Middle frontal gyrus (tissue), 1 donor: ENCODE data around the gene PLXNC1.
A peak's percentile ranks its signal among the peaks of the same experiment; 100 is the strongest.

Experiments
- DNase-seq: peaks from one replicate; pipeline ENCODE4 v3.0.0-alpha.2; 2015; ENCODE audit warnings: low spot score; ENCODE audit errors: extremely low spot score

Gene PLXNC1

GRCh38 chr12:94133964-94134795, 14.2 kb upstream of the PLXNC1 start:
- no peak for DNase-seq

- DNase-seq: no peak
These were observed 12.5 kb upstream of the PLXNC1 start for GRCh38 chr12:94135896-94136295.

- DNase-seq: no peak
These were observed 8.6 kb upstream of the PLXNC1 start for GRCh38 chr12:94139816-94140215.

GRCh38 chr12:94140556-94140955, 7.8 kb upstream of the PLXNC1 start:
- no peak for DNase-seq

- DNase-seq: no peak
These were observed 7.2 kb upstream of the PLXNC1 start for GRCh38 chr12:94141004-94141764.

- no peak for DNase-seq
These were observed 6.5 kb upstream of the PLXNC1 start for GRCh38 chr12:94141892-94142291.

- DNase-seq: no peak
These were observed 4.9 kb upstream of the PLXNC1 start for GRCh38 chr12:94143438-94143837.

GRCh38 chr12:94143951-94144350, 4.4 kb upstream of the PLXNC1 start:
- no peak for DNase-seq

- DNase-seq: no peak
These were observed 3.6 kb upstream of the PLXNC1 start for GRCh38 chr12:94144781-94145180.

- no peak for DNase-seq
These were observed 3.0 kb upstream of the PLXNC1 start for GRCh38 chr12:94145191-94145983.

GRCh38 chr12:94146166-94146936, 2.0 kb upstream of the PLXNC1 start:
- DNase-seq: no peak

GRCh38 chr12:94147387-94147990, 888 bp upstream of the PLXNC1 start:
- DNase-seq: no peak

- DNase-seq: peak; percentile 53
These were observed 352 bp downstream of the PLXNC1 start for GRCh38 chr12:94148739-94149118.

- no peak for DNase-seq
These were observed 873 bp downstream of the PLXNC1 start for GRCh38 chr12:94149119-94149780.

GRCh38 chr12:94149781-94150239, 1.4 kb downstream of the PLXNC1 start:
- no peak for DNase-seq

GRCh38 chr12:94150240-94151121, 2.1 kb downstream of the PLXNC1 start:
- DNase-seq: no peak

- DNase-seq: no peak
These were observed 3.2 kb downstream of the PLXNC1 start for GRCh38 chr12:94151582-94151981.

GRCh38 chr12:94152292-94153078, 4.1 kb downstream of the PLXNC1 start:
- no peak for DNase-seq
